ENCODE measurements around the gene PLXNA1.

The PLXNA1 gene

GRCh38 chr3:126961791-126962461, 21.0 kb upstream of the PLXNA1 start:
- no peaks in the 10 kb centered on the region for H3K9me3 ChIP-seq (ENCODE audit: severe bottlenecking)
- DNase-seq (ENCODE audit: low spot score) (peak; percentile 39), ATAC-seq (ENCODE audit: low read depth) (no peak)
- TF ChIP-seq CTCF (IDR thresholded peaks at IDR 0.05; ENCODE audit: poor library complexity, severe bottlenecking), result no peak
- H3K4me3 ChIP-seq (ENCODE audit: severe bottlenecking), result no peak overlapping the region
- peaks cover 24% of the 10 kb centered on the region for H3K4me1 ChIP-seq (ENCODE audit: insufficient read depth, poor library complexity, severe bottlenecking)
- no peaks in the 10 kb centered on the region for H3K36me3 ChIP-seq (ENCODE audit: low read depth)
- no peaks in the 10 kb centered on the region for H3K27me3 ChIP-seq (ENCODE audit: insufficient read depth, poor library complexity, severe bottlenecking)
- peak overlapping the region; percentile 37 for H3K27ac ChIP-seq (ENCODE audit: poor library complexity, severe bottlenecking)

GRCh38 chr3:126962756-126963155, 20.2 kb upstream of the PLXNA1 start:
- Histone ChIP-seq H3K4me3 (ENCODE audit: severe bottlenecking) (no peak overlapping the region), H3K36me3 (ENCODE audit: low read depth) (no peaks in the 10 kb centered on the region), H3K27ac (ENCODE audit: poor library complexity, severe bottlenecking) (no peak overlapping the region), H3K4me1 (ENCODE audit: insufficient read depth, poor library complexity, severe bottlenecking) (peaks cover 19% of the 10 kb centered on the region), H3K27me3 (ENCODE audit: insufficient read depth, poor library complexity, severe bottlenecking) (no peaks in the 10 kb centered on the region), H3K9me3 (ENCODE audit: severe bottlenecking) (no peaks in the 10 kb centered on the region)
- ATAC-seq (ENCODE audit: low read depth), result no peak
- peak; percentile 47 for DNase-seq (ENCODE audit: low spot score)
- no peak for TF ChIP-seq CTCF (IDR thresholded peaks at IDR 0.05; ENCODE audit: poor library complexity, severe bottlenecking)

GRCh38 chr3:126963261-126964190, 19.4 kb upstream of the PLXNA1 start:
- Histone ChIP-seq H3K27me3 (ENCODE audit: insufficient read depth, poor library complexity, severe bottlenecking) (no peaks in the 10 kb centered on the region), H3K9me3 (ENCODE audit: severe bottlenecking) (no peaks in the 10 kb centered on the region), H3K36me3 (ENCODE audit: low read depth) (no peaks in the 10 kb centered on the region), H3K4me3 (ENCODE audit: severe bottlenecking) (no peak overlapping the region), H3K4me1 (ENCODE audit: insufficient read depth, poor library complexity, severe bottlenecking) (peaks cover 19% of the 10 kb centered on the region), H3K27ac (ENCODE audit: poor library complexity, severe bottlenecking) (no peak overlapping the region)
- peak; percentile 19 for DNase-seq (ENCODE audit: low spot score)
- no peak for ATAC-seq (ENCODE audit: low read depth)
- TF ChIP-seq CTCF (IDR thresholded peaks at IDR 0.05; ENCODE audit: poor library complexity, severe bottlenecking), result no peak

GRCh38 chr3:126964261-126964660, 18.7 kb upstream of the PLXNA1 start:
- ATAC-seq (ENCODE audit: low read depth), result no peak
- no peaks in the 10 kb centered on the region for H3K9me3 ChIP-seq (ENCODE audit: severe bottlenecking)
- no peaks in the 10 kb centered on the region for H3K36me3 ChIP-seq (ENCODE audit: low read depth)
- no peaks in the 10 kb centered on the region for H3K27me3 ChIP-seq (ENCODE audit: insufficient read depth, poor library complexity, severe bottlenecking)
- no peak for TF ChIP-seq CTCF (IDR thresholded peaks at IDR 0.05; ENCODE audit: poor library complexity, severe bottlenecking)
- DNase-seq (ENCODE audit: low spot score), result peak; percentile 21
- no peak overlapping the region for H3K27ac ChIP-seq (ENCODE audit: poor library complexity, severe bottlenecking)
- no peak overlapping the region for H3K4me3 ChIP-seq (ENCODE audit: severe bottlenecking)
- peaks cover 19% of the 10 kb centered on the region for H3K4me1 ChIP-seq (ENCODE audit: insufficient read depth, poor library complexity, severe bottlenecking)

All from RWPE2 (cell line).